ENCODE measurements around the gene UPK3A. TPM values are rescaled to one million over a fixed set of nuclear protein-coding genes. Genes with fewer than 3 reads are reported as not detected.
A peak's percentile ranks its signal among the peaks of the same experiment; 100 is the strongest.

UPK3A gene
- total RNA-seq, 2 experiments from 2014 or later: not detected

DNA sequence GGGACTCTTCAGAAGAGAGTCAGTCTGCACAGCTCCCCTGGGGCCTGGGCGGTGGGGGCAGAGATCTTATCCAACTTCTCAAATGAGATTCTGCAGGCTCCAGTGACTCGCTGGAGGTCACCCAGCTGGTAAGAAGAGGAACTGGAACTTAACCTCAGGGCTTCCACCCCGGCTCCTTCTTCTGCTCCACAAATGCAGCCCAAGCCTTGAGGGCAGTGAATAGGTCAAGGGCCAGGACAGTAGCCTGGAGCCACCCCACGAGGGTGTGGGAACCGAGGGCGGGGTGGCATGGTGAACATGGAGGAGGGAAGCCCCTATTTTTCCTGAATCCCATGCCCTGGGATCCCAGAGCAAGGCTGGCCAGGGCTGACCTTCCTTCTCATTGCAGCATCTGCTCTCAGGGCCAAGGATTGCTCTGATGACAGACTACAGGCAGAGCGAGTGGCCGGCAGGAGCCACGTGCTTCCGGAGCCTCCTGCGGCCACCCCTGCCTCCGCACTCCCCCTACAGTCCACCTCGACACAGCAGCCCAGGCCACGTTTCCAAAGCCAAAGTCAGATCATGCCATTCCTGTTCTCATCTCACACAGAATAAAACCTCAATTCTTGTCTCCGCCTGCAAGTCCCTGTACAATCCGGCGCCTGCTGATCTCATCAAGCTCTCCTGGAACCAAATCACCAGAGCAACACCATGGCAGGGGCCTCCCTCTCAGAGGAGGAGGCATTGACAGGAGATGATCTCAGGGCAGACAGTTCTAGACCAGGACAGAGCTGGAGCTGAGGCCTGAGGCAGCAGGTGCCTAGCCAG lies 21.1 kb upstream of the UPK3A start:
- intact Hi-C loops (cut with DNase I, micrococcal nuclease): no loop called here
- no peak overlapping the region for H3K27ac Mint-ChIP-seq
- Histone ChIP-seq H3K9me3 (ENCODE audit: control insufficient read depth in 1 of 2, insufficient read depth in 1 of 2, low read length in 2 of 2) (no peaks in the 10 kb centered on the region), H3K27me3 (ENCODE audit: control insufficient read depth in 1 of 2, insufficient read depth in 2 of 2, low read length in 2 of 2) (peaks cover 0 to 9% of the 10 kb centered on the region in 2 experiments), H3K27ac (ENCODE audit: low read depth in 1 of 2, low read length in 2 of 2) (no peak overlapping the region), H3K4me3 (ENCODE audit: low read length) (no peak overlapping the region), H3K36me3 (ENCODE audit: insufficient read depth, low read length) (no peaks in the 10 kb centered on the region), H3K4me1 (ENCODE audit: insufficient read depth, low read length) (peaks cover 14% of the 10 kb centered on the region)
- peaks cover 20% of the 10 kb centered on the region for H3K27me3 Mint-ChIP-seq
- no peaks in the 10 kb centered on the region for H3K36me3 Mint-ChIP-seq (ENCODE audit: low read depth)
- H3K4me1 Mint-ChIP-seq (ENCODE audit: low read depth): peaks cover 6% of the 10 kb centered on the region
- ATAC-seq (ENCODE audit: poor library complexity) (no peak), DNase-seq (peak in 2 of 14 experiments; percentile 41 to 48)
- TF ChIP-seq, protein P1, sequence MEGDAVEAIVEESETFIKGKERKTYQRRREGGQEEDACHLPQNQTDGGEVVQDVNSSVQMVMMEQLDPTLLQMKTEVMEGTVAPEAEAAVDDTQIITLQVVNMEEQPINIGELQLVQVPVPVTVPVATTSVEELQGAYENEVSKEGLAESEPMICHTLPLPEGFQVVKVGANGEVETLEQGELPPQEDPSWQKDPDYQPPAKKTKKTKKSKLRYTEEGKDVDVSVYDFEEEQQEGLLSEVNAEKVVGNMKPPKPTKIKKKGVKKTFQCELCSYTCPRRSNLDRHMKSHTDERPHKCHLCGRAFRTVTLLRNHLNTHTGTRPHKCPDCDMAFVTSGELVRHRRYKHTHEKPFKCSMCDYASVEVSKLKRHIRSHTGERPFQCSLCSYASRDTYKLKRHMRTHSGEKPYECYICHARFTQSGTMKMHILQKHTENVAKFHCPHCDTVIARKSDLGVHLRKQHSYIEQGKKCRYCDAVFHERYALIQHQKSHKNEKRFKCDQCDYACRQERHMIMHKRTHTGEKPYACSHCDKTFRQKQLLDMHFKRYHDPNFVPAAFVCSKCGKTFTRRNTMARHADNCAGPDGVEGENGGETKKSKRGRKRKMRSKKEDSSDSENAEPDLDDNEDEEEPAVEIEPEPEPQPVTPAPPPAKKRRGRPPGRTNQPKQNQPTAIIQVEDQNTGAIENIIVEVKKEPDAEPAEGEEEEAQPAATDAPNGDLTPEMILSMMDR (IDR thresholded peaks at IDR 0.05): no peak
- no peaks in the 10 kb centered on the region for H3K9me3 Mint-ChIP-seq
- ChIA-PET CTCF (no interaction called here), POLR2A (no interaction called here)
- no peak overlapping the region for H3K4me3 Mint-ChIP-seq

DNA sequence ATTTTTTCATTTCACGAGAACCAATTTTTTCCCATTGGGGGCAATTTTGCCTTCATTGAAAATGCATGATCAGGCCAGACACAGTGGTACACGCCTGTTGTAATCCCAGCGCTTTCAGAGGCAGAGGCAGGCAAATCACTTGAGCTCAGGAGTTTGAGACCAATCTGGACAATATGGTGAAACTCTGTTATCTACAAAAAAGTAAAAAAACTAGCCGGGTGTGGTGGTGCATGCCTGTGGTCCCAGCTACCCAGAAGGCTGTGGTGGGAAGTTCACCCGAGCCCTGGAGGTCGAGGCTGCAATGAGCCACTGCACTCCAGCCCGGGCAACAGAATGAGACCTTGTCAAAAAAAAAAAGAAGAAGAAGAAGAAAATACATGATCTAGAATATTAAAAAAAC lies 19.2 kb upstream of the UPK3A start:
- TF ChIP-seq, protein P1 (IDR thresholded peaks at IDR 0.05): no peak
- ATAC-seq (ENCODE audit: poor library complexity) (no peak), DNase-seq (no peak)
- Histone ChIP-seq H3K36me3 (ENCODE audit: insufficient read depth, low read length) (no peaks in the 10 kb centered on the region), H3K9me3 (ENCODE audit: control insufficient read depth in 1 of 2, insufficient read depth in 1 of 2, low read length in 2 of 2) (no peaks in the 10 kb centered on the region), H3K4me3 (ENCODE audit: low read length) (no peak overlapping the region), H3K27ac (ENCODE audit: low read depth in 1 of 2, low read length in 2 of 2) (no peak overlapping the region), H3K27me3 (ENCODE audit: control insufficient read depth in 1 of 2, insufficient read depth in 2 of 2, low read length in 2 of 2) (peaks cover 0 to 14% of the 10 kb centered on the region in 2 experiments), H3K4me1 (ENCODE audit: insufficient read depth, low read length) (peaks cover 24% of the 10 kb centered on the region)
- Mint-ChIP-seq H3K27ac (no peak overlapping the region), H3K36me3 (ENCODE audit: low read depth) (no peaks in the 10 kb centered on the region), H3K27me3 (peaks cover 23% of the 10 kb centered on the region), H3K4me1 (ENCODE audit: low read depth) (peaks cover 17% of the 10 kb centered on the region), H3K9me3 (no peaks in the 10 kb centered on the region), H3K4me3 (no peak overlapping the region)
- CTCF ChIA-PET: interaction anchor here (1.8 kb wide), 1 partner anchor 171 kb away, joined by 4 read pairs; no protein-coding TSS in a partner anchor
- POLR2A ChIA-PET: no interaction called here
- intact Hi-C loops (cut with DNase I, micrococcal nuclease): loop anchor here in 1 of 2 experiments (5.0 kb wide), 2 partner anchors 287 to 407 kb away; partner anchors contain the start of gene ATXN10

DNA sequence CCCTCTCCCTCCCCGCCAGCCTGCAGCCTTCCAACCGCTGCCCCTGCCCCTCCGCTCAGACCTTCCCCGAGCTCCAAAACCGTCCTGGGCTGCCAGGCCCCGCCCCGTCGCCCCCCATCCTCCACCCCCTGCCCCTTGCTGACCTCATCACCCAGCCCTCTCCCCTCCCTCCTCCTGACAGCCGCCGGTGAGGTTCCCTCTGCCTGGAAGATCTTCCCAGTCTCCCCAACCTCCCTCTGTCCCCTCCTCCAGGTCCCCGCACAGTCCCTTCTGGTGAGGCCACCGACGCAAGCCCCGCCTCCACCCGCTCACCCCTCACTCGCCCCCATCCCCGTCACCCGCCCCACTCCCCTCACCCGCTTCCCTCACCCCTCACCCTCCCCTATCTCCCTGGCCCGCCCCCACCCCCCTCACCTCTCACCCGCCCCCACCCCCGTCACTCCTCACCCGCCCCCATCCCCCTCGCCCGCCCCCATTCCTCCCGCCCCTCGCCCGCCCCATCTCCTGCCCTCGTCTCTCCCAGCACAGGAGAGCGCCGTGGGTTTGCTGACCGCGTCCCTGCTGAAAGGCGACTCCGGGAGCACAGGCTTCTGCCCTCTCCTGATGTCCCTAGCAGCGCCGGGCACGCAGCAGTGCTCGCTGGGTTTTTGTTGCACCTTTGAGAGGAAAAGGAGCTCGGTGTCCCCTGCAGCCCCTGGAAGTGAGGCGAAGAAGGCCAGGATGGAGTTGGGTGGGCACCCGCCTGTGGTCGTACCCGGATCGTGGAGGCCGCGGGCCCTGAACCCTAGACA lies 16.4 kb upstream of the UPK3A start:
- H3K27me3 ChIP-seq (ENCODE audit: control insufficient read depth in 1 of 2, insufficient read depth in 2 of 2, low read length in 2 of 2): peaks cover 0 to 10% of the 10 kb centered on the region in 2 experiments
- H3K4me3 ChIP-seq (ENCODE audit: low read length): peak overlapping the region; percentile 59
- ChIA-PET CTCF (interaction anchor here (0.7 to 1.6 kb wide), 4 partner anchors 41 to 169 kb away, joined by 3 read pairs; no protein-coding TSS in a partner anchor), POLR2A (interaction anchor here (0.6 to 1.5 kb wide), 2 partner anchors 29 to 66 kb away, joined by 4 read pairs; no protein-coding TSS in a partner anchor)
- DNase-seq: peak in 7 of 14 experiments; percentile 5 to 61 (median 33)
- Mint-ChIP-seq H3K27me3 (peaks cover 20% of the 10 kb centered on the region), H3K36me3 (ENCODE audit: low read depth) (no peaks in the 10 kb centered on the region), H3K9me3 (no peaks in the 10 kb centered on the region), H3K27ac (no peak overlapping the region), H3K4me1 (ENCODE audit: low read depth) (peaks cover 17% of the 10 kb centered on the region), H3K4me3 (peak overlapping the region; percentile 81)
- peak; percentile 25 for ATAC-seq (ENCODE audit: poor library complexity)
- peaks cover 21% of the 10 kb centered on the region for H3K4me1 ChIP-seq (ENCODE audit: insufficient read depth, low read length)
- no peaks in the 10 kb centered on the region for H3K36me3 ChIP-seq (ENCODE audit: insufficient read depth, low read length)
- TF ChIP-seq, protein P1 (IDR thresholded peaks at IDR 0.05): no peak
- H3K9me3 ChIP-seq (ENCODE audit: control insufficient read depth in 1 of 2, insufficient read depth in 1 of 2, low read length in 2 of 2): no peaks in the 10 kb centered on the region
- intact Hi-C loops (cut with DNase I, micrococcal nuclease): loop anchor here (2.0 to 5.0 kb wide), 3 partner anchors 50 to 404 kb away; partner anchors contain the start of gene ATXN10 (in 1 of the 2)
- no peak overlapping the region for H3K27ac ChIP-seq (ENCODE audit: low read depth in 1 of 2, low read length in 2 of 2)

Data from CD4-positive, alpha-beta T cell (primary cell).